Middle frontal gyrus (tissue), 1 donor: ENCODE results near the gene LSR.
"Not testable (repeated sequence)": the region's sequence is repeated elsewhere in the genome, so short reads cannot be mapped to it uniquely, and the experiment has no call there.

Source experiments
- DNase-seq: peaks from one replicate; pipeline ENCODE4 v3.0.0-alpha.2; 2015; ENCODE audit warnings: low spot score; ENCODE audit errors: extremely low spot score

LSR gene

DNA sequence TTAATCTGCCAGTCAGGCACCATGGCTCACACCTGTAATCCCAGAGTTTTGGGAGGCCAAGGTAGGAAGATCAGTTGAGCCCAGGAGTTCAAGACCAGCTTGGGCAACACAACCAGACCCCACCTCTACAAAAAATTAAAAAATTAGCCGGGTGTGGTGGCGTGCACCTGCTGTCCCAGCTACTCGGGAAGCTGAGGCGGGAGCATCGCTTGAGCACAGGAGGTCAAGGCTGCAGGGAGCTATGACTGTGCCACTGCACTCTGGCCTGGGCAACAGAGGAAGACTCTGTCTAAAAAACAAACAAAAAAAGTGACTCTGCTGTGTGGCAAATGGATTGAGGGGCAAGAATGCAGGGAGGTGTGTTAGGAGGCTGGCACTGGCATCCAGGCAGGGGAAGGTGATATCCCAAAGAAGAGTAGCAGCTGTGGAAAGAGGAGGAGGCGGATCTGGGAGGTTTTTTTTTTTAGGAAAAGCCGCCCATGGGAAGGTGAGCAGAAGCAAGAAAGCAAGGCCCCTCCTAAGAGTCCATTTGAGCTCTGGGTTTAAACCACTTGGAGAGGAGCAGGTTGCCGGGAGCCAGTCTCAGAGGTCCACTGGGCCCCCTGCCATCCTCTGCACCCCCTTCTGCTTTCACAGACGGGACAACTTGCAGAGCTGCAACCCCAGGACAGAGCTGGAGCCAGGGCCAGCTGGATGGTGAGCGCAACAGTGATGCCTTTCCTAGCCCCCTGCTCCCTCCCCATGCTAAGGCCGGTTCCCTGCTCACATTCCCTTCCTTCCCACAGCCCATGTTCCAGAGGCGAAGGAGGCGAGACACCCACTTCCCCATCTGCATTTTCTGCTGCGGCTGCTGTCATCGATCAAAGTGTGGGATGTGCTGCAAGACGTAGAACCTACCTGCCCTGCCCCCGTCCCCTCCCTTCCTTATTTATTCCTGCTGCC is 35.6 kb downstream of the LSR start:
- DNase-seq = no peak

DNA sequence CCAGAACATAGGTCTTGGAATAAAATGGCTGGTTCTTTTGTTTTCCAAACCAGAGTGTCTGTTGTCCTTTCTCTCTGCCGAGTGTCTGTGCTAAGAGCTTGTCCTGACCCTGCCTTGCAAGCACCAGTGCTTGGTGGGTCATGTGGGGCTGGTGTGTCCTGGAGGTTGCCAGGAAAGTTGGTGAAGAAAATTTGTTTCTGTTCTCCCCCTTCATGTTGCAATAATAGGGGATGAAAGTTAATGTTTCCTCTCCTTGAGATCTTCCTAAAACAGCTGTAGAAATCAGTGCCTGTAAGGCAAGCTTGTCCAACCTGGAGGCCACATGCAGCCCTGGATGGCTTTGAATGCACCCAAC is 36.3 kb downstream of the LSR start:
- DNase-seq = no peak

DNA sequence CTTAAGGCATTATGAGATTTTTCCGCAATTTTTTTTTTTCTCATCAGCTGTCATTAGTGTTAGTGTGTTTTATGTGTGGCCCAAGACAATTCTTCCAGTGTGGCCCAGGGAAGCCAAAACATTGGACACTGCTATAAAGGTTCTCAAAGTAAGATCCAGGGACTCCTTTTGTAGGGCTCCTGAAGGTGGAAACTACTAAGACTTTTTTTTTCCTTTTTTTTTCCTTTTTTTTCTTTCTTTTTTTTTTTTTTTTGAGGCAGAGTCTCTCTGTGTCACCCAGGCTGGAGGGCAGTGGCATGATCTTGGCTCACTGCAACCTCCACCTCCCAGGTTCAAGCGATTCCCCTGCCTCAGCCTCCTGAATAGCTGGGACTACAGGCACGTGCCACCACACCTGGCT is 36.7 kb downstream of the LSR start:
- not testable (repeated sequence) for DNase-seq

DNA sequence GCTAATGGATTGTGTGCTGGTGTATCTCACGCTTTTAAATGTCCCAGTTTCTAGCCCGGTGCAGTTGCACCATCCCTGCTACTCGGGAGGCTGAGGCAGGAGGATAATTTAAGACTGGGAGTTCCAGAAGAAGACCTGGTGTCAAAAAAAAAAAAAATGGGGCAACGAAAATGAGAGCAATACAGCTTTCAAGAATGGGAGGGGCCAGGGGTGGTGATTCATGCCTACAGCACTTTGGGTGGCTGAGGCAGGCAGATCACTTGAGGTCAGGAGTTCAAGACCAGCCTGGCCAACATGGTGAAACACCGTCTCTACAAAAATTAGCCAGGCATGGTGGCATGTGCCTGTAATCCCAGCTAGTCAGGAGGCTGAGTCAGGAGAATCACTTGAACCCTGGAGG is 37.3 kb downstream of the LSR start:
- DNase-seq = not testable (repeated sequence)

DNA sequence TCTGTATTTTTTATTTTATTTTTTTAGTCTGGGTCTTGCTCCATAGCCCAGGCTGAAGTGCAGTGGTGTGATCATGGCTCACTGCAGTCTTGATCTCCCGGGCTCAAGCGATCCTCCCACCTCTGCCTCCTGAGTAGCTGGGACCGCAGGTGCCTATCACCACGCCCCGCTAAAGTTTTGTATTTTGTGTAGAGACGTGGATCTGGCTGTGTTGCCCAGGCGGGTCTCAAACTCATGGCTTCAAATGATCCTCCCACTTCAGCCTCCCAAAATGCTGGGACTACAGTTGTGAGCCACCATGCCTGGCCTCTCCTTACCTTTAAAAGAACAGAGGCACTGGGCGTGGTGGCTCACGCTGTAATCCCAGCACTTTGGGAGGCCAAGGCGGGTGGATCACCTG is 38.9 kb downstream of the LSR start:
- no peak for DNase-seq

DNA sequence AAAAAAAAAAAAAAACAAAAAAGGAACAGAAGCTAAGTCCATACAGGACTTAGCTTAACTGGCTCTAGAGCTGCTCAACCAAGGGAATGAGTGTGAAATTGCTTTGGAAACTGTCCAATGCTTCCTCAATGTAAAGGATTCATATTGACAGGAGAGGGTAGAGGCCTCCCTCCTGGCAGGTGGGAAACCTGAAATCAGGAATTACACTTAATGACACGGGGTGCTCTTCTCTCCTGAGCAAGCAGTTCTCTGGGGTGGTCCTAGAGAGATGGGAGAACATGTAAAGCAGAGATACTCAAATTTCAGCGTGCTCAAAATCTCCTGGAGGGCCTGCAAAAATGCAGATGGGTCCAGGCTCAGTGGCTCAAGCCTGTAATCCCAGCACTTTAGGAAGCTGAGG is 39.5 kb downstream of the LSR start:
- no peak for DNase-seq

DNA sequence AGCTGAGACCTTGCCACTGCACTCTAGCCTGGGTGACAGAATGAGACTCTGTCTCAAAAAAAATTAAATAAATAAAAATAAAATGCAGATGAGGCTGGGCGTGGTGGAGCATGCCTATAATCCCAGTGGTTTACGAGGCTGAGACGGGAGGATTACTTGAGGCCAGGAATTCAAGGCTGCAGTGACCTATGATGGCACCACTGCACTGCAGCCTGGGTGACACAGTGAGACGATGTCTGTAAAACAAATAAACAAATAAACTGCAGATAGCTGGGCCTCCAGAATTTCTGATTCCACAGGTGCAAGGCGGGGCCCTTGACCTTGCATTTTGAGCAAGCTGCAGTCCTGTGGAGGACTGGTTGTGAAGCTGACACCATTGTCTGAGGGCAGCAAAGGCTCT is 40.1 kb downstream of the LSR start:
- no peak for DNase-seq

DNA sequence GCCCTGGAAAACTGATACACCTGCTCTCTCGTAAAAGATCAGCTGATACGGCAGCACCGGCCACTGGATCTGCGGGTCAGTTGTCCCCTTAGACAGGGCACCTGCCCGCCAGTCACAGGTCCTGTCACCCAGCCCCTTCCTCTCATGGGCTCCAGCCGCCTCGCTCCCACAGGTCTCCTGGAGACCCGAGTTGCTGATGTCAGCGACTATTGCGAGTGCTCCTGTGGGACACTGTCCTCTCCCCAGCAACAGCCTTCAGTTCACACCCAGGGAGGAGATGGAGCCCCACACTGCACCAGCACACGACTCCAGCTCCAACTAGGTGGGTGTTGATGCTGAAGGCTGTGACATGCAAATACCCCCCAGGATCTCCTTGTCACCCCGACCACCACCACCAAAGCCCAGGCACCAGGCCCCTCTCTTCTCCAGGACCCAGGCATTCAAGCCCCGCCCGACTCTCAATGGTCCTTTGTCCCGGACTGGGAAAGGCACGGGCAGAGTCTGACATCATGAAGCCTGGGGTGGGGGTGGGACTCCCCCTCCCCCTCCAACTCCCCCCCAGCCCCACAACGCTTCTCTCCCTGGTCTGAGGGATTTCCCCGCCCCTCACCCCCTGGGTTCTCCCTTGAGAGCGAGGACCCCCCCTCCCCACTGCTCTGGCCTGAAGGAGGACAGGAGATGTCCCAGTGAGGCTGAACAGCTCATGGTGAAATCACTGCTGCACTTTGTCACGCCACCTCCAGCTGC is 41.8 kb downstream of the LSR start:
- no peak for DNase-seq

DNA sequence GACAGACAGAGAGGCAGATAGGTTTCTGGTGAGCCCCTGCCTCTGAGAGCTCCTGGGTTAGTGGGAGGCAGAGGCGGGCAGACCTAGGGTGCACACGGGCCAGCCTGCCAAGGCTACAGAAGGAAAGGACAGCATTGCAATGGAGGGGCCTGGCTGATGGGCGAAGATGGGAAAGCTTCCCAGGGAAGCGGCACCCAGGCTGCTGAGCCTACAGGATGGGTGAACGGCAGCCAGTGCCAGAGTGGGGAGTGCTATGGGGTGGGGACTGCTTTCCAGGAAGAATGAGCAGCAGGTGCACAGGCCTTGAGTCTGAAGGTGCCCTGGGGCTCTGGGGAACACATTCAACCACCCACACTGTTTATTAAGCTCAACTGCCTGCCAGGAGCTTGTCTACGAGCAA is 42.5 kb downstream of the LSR start:
- DNase-seq = no peak

DNA sequence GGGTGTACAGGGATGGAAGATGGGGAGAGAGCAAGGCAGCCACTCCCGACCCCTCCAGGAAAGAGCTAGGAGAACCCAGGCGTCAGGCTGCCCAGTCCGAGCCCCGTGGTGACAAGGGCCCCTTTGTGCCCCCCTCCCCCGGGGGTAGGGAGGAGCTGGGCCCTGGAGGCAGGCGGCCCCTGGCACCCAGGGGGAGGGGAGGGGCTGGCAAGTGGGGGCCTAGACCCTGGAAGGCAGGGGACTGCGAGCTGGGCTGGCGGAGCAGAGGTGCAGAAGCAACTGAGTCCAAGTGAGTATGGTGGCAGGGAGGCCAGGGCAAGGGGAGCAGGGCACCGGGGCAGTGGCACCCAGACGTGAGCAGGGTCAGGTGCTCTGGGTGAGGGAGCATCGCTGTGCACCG is 43.1 kb downstream of the LSR start, which contains the start of gene MAG:
Gene MAG, plus strand, starts transcription at position 246 of the 400 bp plus-strand sequence. CDS start 3,248 bp downstream, outside the sequence.
- DNase-seq = no peak

DNA sequence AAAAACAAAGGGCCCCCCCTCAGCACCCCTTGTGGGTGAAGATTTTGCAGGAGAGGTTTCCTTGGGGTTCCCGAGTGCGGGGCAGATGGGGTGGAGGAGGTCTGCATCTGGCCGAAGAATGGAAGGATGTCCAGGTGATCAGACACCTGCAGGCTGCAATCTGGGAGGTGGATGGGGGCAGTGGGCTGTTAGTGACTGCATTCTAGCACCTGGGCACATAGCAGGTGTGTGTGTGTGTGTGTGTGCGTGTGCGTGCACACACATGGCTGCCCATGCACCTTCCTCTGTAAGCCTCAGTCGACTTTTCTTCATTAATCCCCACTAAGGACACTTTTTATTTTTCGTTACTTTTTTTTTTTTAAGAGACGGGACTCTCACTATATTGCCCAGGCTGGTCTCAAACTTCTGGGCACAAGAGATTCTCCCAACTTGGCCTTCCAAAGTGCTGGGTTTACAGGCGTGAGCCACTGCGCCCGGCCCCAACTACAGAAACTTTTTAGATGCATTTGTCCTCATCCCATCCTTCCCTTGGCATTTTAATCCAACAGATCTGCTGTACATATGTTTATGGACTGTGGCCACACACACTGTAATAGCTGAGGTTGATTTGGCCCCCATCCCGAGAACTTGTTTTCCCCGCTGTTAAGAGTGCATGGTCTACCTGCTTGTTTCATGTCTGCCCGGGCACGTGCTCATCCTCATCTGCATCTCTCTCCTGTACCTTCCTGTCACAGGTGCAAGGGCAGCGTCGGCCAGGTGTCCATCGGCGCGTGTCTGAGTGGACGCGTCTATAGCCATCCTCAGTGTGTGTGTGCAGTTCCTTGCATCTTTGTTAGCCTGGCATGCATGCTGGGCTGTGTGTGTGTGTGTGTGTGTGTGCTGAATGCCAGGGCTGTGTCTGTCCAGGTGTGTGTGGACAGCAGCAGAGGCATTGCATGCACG is 43.9 kb downstream of the LSR start:
- no peak for DNase-seq

DNA sequence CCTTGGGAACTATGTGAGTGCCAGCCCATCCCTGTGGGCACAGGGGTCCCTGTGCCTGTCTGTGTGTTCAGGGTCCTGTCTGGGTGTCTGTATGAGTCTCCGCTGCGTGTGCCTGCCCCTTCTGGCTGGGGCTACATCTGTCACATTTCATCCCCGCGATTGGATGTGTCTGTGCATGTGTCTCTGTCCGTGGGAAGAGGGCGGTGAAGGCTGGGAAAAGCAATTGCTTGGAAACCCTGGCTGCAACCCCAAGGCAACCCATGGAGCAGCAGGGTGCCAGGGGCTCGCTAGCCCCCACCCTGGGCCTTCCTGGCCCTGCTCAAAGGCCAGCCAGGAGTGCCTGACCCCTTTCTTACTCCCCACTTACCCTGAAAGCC is 44.5 kb downstream of the LSR start:
- DNase-seq = no peak

DNA sequence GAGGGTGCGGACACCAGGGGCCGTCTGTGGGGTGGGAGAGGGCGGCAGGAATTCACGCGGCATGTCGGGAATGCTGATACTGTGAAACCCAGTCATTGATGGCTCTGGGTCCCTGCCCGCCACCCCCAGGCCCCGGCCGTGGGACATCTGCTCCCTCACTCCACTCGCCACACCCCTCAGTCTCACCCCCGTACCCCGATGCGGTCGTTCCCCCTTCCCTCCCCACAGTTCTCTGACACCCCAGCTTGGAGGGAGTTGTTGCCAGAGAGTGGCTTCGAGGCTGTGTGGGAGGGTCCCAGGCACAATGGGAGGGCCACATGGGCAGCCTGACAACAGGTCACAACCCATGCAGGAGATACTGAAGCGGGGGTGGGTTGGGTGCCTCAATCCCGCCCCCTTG is 45.0 kb downstream of the LSR start:
- DNase-seq = no peak

DNA sequence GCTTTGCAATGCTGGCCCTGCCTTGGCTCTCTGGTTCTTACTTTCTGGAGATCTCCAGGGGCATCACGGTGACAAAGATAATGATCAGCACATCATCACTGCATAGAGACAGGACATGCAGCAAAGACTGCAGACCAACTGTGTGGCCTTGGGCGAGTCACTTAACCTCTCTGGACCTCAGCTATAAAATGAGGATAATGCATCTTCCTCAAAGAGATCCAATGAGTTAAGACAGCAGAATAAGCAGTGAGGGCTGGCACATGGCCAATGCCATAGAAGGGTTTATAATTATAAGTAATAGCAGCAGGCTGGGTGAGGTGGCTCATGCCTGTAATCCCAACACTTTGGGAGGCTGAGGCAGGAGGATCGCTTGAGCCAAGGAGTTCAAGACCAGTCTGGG is 45.5 kb downstream of the LSR start:
- no peak for DNase-seq

DNA sequence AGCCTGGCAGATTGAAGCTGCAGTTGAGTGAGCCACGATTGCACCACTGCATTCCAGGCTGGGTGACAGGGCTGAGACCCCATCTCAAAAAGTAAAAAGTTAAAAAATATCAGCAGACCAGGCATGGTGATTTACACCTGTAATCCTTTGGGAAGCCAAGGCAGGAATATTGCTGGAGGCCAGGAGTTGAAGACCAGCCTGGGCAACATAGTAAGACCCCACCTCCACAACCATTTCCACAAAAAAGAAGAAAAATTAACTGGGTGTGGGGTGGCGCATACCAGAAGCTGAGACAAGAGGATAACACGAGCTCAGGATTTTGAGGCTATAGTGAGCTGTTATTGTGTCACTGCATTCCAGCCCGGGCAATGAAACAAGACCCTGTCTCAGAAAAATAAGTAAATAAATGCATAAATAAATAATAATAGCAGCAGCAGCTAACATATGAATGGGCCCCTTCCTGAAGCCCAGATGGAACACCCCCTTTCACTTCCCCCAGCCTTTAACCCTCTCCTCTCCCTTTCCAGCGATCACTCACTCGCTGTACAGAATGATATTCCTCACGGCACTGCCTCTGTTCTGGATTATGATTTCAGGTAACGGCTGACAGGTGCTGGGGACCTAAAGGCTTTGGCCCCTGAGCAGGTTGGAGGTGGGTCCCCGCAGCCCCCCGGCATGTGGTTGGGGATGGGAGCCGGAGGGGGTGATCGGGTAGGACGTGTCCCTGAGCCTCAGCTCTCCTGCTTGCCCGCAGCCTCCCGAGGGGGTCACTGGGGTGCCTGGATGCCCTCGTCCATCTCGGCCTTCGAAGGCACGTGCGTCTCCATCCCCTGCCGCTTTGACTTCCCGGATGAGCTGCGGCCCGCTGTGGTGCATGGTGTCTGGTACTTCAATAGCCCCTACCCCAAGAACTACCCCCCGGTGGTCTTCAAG is 46.3 kb downstream of the LSR start:
- no peak for DNase-seq

DNA sequence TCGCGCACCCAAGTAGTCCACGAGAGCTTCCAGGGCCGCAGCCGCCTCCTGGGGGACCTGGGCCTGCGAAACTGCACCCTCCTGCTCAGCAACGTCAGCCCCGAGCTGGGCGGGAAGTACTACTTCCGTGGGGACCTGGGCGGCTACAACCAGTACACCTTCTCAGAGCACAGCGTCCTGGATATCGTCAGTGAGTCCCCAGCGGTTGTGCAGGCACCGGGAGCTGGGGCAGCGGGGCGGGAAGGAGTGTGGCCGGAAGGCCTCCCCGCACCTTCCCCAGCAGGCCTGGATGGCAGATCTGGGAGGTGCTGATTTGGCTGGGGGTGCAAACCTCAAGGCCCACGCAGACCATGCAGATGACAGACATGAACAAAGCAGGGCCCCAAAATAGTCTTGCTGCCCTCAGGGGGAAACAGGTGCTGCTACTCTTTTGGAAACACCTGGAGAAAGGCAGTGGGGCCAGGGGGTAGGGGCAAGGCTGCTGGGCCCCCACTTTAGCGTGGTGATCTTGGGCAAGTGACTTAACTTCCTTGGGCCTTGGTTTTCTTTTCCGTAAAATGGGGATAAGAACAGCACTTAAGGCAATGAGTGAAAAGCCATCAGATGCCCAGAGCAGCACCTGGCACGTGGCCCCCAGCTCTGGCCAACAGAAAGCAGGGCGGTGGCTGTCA is 47.1 kb downstream of the LSR start:
- no peak for DNase-seq

DNA sequence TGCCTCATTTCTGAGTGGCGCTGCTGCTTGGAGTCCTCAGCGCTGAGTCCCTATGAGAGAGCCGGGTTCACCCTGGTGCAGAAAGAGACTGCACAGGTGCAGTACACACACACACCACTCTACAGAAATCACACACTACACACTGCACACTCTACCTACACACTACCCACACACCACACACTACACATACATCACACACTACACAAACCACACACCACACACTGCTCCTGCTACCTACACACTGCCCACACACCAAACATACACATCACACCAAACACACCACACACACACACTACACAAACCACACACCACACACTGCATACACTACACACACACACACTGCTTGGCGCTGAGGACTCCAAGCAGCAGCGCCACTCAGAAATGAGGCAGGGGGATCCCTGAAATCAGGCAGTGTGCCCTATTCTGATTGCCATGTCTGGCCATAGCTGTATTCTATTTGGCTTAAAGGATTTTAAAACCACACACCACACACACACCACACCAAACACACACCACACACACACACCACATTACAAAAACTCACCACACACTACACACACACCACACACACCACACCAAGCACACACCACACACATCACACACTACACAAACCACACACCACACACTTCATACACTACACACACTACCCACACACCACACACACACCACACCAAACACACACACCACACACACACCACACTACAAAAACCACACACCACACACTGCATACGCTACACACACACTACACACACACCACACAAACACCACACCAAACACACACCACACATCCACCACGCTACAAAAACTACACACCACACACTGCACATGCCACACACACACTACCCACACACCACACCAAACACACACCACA is 48.1 kb downstream of the LSR start:
- no peak for DNase-seq

DNA sequence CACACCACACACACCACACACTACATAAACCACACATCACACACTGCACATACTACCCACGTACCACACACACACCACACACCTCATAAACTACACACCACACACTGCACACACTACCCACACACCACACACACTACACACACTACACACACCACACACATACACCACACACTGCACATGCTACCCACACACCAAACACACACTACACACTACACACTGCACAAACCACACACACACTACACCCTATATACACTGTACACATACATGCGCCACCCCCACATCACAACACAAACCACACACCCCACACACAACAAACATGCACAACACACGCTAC is 48.7 kb downstream of the LSR start:
- no peak for DNase-seq

DNA sequence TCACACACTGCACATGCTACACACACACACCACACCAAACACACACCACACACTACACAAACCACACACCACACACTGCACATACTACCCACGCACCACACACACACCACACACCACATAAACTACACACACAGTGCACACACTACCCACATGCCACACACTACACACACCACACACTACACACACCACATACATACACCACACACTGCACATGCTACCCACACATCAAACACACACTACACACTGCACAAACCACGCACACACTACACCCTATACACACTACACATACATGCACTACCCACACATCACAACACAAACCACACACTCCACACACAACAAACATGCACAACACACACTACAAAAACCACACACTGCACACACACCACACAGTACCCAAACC is 49.1 kb downstream of the LSR start:
- no peak for DNase-seq
